Adrenal gland (tissue), 12 donors: ENCODE results near the gene OSBPL9. TPM values are rescaled to one million over a fixed set of nuclear protein-coding genes. Genes with fewer than 3 reads are reported as not detected.
"Not testable (repeated sequence)": the region's sequence is repeated elsewhere in the genome, so short reads cannot be mapped to it uniquely, and the experiment has no call there.

ENCODE experiments used
- DNase-seq, 7 donors: peaks; one replicate each; pipeline ENCODE4 v3.0.0-alpha.2; 2019 to 2020
- H3K27ac ChIP-seq, 5 donors: fragments of 200-600 bp; sonication (generic) in 4 of 5; 1 replicate in 3 of 5; 2 replicates in 2 of 5; pipeline versions ENCODE4 v1.5.1 to v1.8.0; 2016 to 2020; ENCODE audit warnings: mild to moderate bottlenecking in 1 of 5
- H3K27me3 ChIP-seq: fragments of 200-600 bp; 2 replicates; pipeline ENCODE4 v1.8.0; 2021
- H3K36me3 ChIP-seq, 2 donors: fragments of 200-600 bp; replicated peaks in 1 of 2; 1 replicate in 1 of 2; 2 replicates in 1 of 2; pipeline versions ENCODE4 v1.5.1 to v1.8.0; 2018 to 2022
- H3K4me1 ChIP-seq, 2 donors: fragments of 200-600 bp; replicated peaks in 1 of 2; 1 replicate in 1 of 2; 2 replicates in 1 of 2; pipeline versions ENCODE4 v1.5.1 to v1.8.0; 2018 to 2021
- H3K4me3 ChIP-seq, 4 donors: fragments of 200-600 bp; sonication (generic) in 3 of 4; one replicate each; pipeline ENCODE4 v1.5.1; 2016 to 2018
- H3K9me3 ChIP-seq, 3 donors: fragments of 200-600 bp; sonication (generic) in 1 of 3; replicated peaks in 1 of 3; 1 replicate in 2 of 3; 2 replicates in 1 of 3; pipeline versions ENCODE4 v1.5.1 to v1.8.0; 2016 to 2021
- POLR2A ChIP-seq, 2 donors: fragments of 450-650 bp; IDR thresholded peaks; one replicate each; pipeline ENCODE4 v1.6.1; 2017; ENCODE audit warnings: antibody characterized with exemption in 2 of 2, mild to moderate bottlenecking in 2 of 2, moderate library complexity in 1 of 2
- WGBS, 4 donors: extraction: QIAGEN DNeasy Blood & Tissue Kit in 2 of 4; methylation state at CpG; one replicate each; pipeline versions ENCODE4 v1.1.5 to v1.1.7; 2013 to 2017; 5-methylcytosine and 5-hydroxymethylcytosine counted together
- intact Hi-C, 2 donors: fragments of 100-400 bp; cut with DNase I; formaldehyde crosslinking; loops; one replicate each; pipeline versions ENCODE4 v1.14.1 to v1.15.0; 2022 to 2023
- polyA plus RNA-seq, 3 donors: library from polyadenylated mRNA; stranded (reverse); fragments of 200-250 nt in 2 of 3; fragments of 350-450 nt in 1 of 3; fragmentation: Illumina TruSeq in 1 of 3; extraction: RNeasy Lipid Tissue Mini Kit (QIAGEN cat#74804) in 1 of 3; gene quantifications; one replicate each; pipeline ENCODE4 v1.2.3, GENCODE V29; 2013 to 2014
- total RNA-seq, 9 donors: library from RNA; depleted of rRNA in 4 of 9; stranded (reverse); fragments of >200 nt in 4 of 9; fragments of 120-200 nt in 1 of 9; fragmentation: NEBNext Ultra II Directional in 1 of 9; extraction: Animal tissue kit (Norgen Biotek cat#: 25700) in 1 of 9; gene quantifications; one replicate each; pipeline versions ENCODE4 v1.1.0 to v1.2.4, GENCODE V29; 2013 to 2023
- TF ChIP-seq, protein P1 (sequence below), 6 experiments: fragments of 450-650 bp in 4 of 6; fragments of 200-600 bp in 2 of 6; sonication (generic) in 1 of 6; IDR thresholded peaks; 1 replicate in 5 of 6; 2 replicates in 1 of 6; pipeline versions ENCODE4 v1.5.1 to v1.8.0; 2016 to 2021; ENCODE audit warnings: antibody characterized with exemption in 6 of 6, mild to moderate bottlenecking in 2 of 6, moderate library complexity in 1 of 6
- donor health status: healthy with polysubstance abuse.
- donor health status: Bipolar disorder and iron deficiency.
- donor health status: DM: yes; HTN: yes; CAD: no.
- donor health status: DM: no; HTN: no; CAD: no.
- donor health status: DM: no; HTN: no; CAD: no.
- donor health status: DM: yes; HTN: yes; CAD: no.

The OSBPL9 gene
- total and polyA plus RNA-seq, 12 donors = 61.9 to 180 (median 87.3) TPM

DNA sequence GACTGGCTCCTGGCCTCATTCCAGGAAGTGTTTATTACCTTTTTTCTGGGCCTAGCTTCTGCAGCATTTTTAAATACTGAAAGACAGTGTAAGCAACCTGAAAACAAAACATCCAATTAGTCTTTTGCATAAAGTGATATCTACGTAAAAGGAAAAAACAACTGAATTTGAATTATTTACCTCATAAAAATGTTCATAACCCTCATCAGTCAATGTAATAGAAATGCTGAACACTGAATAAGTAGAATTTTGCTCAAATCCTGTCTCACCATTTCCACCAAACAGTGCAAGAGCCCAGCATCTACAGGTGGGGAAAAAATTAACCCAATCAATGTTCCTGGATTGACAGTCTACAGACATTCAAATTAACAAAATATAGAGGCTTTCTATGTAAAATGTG, 197.6 kb downstream of the OSBPL9 start:
- Histone ChIP-seq H3K27ac (no peak overlapping the region), H3K36me3 (peaks cover 0 to 42% of the 10 kb centered on the region in 2 donors), H3K27me3 (no peaks in the 10 kb centered on the region), H3K4me1 (no peaks in the 10 kb centered on the region), H3K9me3 (no peaks in the 10 kb centered on the region), H3K4me3 (no peak overlapping the region)
- DNase-seq = no peak
- TF ChIP-seq, protein P1, sequence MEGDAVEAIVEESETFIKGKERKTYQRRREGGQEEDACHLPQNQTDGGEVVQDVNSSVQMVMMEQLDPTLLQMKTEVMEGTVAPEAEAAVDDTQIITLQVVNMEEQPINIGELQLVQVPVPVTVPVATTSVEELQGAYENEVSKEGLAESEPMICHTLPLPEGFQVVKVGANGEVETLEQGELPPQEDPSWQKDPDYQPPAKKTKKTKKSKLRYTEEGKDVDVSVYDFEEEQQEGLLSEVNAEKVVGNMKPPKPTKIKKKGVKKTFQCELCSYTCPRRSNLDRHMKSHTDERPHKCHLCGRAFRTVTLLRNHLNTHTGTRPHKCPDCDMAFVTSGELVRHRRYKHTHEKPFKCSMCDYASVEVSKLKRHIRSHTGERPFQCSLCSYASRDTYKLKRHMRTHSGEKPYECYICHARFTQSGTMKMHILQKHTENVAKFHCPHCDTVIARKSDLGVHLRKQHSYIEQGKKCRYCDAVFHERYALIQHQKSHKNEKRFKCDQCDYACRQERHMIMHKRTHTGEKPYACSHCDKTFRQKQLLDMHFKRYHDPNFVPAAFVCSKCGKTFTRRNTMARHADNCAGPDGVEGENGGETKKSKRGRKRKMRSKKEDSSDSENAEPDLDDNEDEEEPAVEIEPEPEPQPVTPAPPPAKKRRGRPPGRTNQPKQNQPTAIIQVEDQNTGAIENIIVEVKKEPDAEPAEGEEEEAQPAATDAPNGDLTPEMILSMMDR (IDR thresholded peaks at IDR 0.05) = no peak
- no peak for TF ChIP-seq POLR2A (IDR thresholded peaks at IDR 0.05)
- WGBS, 4 donors = 92 to 100% (median 95%) methylated on average over 1 of the region's 1 CpG
- intact Hi-C loops = no loop called here

- H3K4me3 ChIP-seq = no peak overlapping the region
Observed at GRCh38 chr1:51818487-51818886, 201.6 kb downstream of the OSBPL9 start.

DNA sequence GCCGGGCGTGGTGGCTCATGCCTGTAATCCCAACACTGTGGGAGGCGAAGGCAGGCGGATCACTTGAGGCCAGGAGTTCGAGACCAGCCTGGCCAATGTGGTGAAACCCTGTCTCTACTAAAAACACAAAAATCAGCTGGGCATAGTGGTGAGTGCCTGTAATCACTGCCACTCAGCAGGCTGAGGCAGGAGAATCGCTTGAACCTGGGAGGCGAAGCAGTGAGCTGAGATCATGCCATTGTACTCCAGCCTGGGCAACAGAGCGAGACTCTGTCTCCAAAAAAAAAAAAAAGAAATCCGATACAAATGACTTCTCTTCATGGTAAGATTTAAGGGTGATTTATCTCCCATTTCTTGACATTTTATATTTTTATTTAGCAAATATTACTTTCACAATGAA, 202.1 kb downstream of the OSBPL9 start:
- peaks cover 0 to 57% of the 10 kb centered on the region in 2 donors for H3K36me3 ChIP-seq

More at GRCh38 chr1:51818487-51818886, 201.6 kb downstream of the OSBPL9 start:
- no peak overlapping the region for H3K27ac ChIP-seq
- TF ChIP-seq, protein P1 (IDR thresholded peaks at IDR 0.05) = no peak
- TF ChIP-seq POLR2A (IDR thresholded peaks at IDR 0.05) = no peak
- intact Hi-C loops = no loop called here
- H3K9me3 ChIP-seq = no peaks in the 10 kb centered on the region
- no peak for DNase-seq
- H3K27me3 ChIP-seq = no peaks in the 10 kb centered on the region
- peaks cover 0 to 61% of the 10 kb centered on the region in 2 donors for H3K36me3 ChIP-seq
- no peaks in the 10 kb centered on the region for H3K4me1 ChIP-seq
- WGBS, 4 donors = 88 to 95% (median 95%) methylated on average over 3 of the region's 3 CpGs

DNA sequence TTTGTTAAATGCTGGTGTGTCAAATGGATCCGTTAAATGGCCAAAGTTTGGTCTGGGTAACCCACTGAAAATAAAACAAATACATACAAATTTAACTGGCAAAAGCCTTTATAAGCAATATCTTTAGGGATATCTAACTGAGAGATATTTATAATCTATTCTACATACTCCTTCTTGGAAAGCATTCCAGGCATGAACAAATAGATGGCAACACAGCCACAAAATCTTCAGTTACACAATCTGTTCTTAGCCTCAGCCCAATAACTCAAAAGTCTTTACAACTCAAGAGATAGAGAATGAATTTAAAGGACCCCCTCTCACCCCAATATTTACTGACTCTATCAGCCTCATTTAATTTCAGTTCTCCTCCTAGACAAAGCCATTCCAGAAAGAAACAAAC, 202.9 kb downstream of the OSBPL9 start:
- intact Hi-C loops = no loop called here
- WGBS, 4 donors = 97 to 100% (median 97%) methylated on average over 1 of the region's 1 CpG
- peaks cover 0 to 53% of the 10 kb centered on the region in 2 donors for H3K36me3 ChIP-seq

More for the DNA sequence above, 202.1 kb downstream of the OSBPL9 start:
- H3K4me1 ChIP-seq, DNase-seq, H3K27ac ChIP-seq, H3K4me3 ChIP-seq, H3K9me3 ChIP-seq, intact Hi-C loops, H3K27me3 ChIP-seq: not testable (repeated sequence)
- 91 to 98% (median 95%) methylated on average over 9 of the region's 9 CpGs for WGBS, 4 donors

DNA sequence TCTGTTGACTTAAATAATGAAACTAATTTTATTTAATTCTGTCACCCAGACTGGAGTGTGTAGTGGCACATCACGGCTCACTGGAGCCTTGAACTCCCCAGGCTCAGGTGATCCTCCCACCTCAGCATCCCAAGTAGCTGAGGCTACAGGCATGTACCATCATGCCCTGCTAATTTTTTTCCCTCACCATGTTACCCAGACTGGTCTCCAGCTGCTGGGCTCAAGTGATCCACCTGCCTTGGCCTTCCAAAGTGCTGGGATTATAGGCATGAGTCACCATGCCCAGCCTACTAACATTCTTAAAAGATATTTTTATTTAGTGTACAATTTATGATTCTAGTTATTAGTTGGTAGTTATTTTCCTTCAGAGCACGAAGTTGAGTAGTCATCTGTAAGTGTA, 212.2 kb downstream of the OSBPL9 start:
- no peak for DNase-seq

More for the DNA sequence above, 202.9 kb downstream of the OSBPL9 start:
- Histone ChIP-seq H3K4me3 (no peak overlapping the region), H3K27me3 (no peaks in the 10 kb centered on the region), H3K9me3 (no peaks in the 10 kb centered on the region), H3K27ac (no peak overlapping the region), H3K4me1 (no peaks in the 10 kb centered on the region)
- DNase-seq = no peak
- TF ChIP-seq, protein P1 (IDR thresholded peaks at IDR 0.05) = no peak
- TF ChIP-seq POLR2A (IDR thresholded peaks at IDR 0.05) = no peak

More for the DNA sequence above, 212.2 kb downstream of the OSBPL9 start:
- no peak overlapping the region for H3K27ac ChIP-seq
- no peaks in the 10 kb centered on the region for H3K27me3 ChIP-seq
- peaks cover 0 to 34% of the 10 kb centered on the region in 2 donors for H3K36me3 ChIP-seq
- no peak overlapping the region for H3K4me3 ChIP-seq
- intact Hi-C loops = no loop called here
- WGBS, 4 donors = 91 to 97% (median 96%) methylated on average over 2 of the region's 2 CpGs
- no peak for TF ChIP-seq POLR2A (IDR thresholded peaks at IDR 0.05)
- TF ChIP-seq, protein P1 (IDR thresholded peaks at IDR 0.05) = no peak
- no peaks in the 10 kb centered on the region for H3K4me1 ChIP-seq
- H3K9me3 ChIP-seq = no peaks in the 10 kb centered on the region
